Right lobe of liver (tissue), 6 donors: ENCODE data around the gene CDT1. TPM values are rescaled to one million over a fixed set of nuclear protein-coding genes. Genes with fewer than 3 reads are reported as not detected.

Experiments used
- ATAC-seq, 4 donors: fragments of 200-7000 bp; cut with Tn5 transposase; one replicate each; pipeline ENCODE4 v1.9.1; 2020; ENCODE audit warnings: mild to moderate bottlenecking in 4 of 4, moderate library complexity in 4 of 4
- DNase-seq, 3 donors: peaks; one replicate each; pipeline ENCODE4 v3.0.0-alpha.2; 2020
- H3K27ac ChIP-seq, 3 donors: fragments of 200-600 bp; one replicate each; pipeline ENCODE4 v1.8.0; 2022
- H3K27me3 ChIP-seq, 2 donors: fragments of 200-600 bp; one replicate each; pipeline ENCODE4 v1.8.0; 2022
- H3K36me3 ChIP-seq, 4 donors: fragments of 200-600 bp; sonication (generic) in 1 of 4; one replicate each; pipeline versions ENCODE4 v1.5.1 to v1.8.0; 2017 to 2022; ENCODE audit warnings: control low read depth in 1 of 4
- H3K4me1 ChIP-seq, 4 donors: fragments of 200-600 bp; sonication (generic) in 1 of 4; one replicate each; pipeline versions ENCODE4 v1.5.1 to v1.8.0; 2017 to 2022; ENCODE audit warnings: control low read depth in 1 of 4
- H3K4me3 ChIP-seq, 3 donors: fragments of 200-600 bp; one replicate each; pipeline ENCODE4 v1.8.0; 2022
- H3K9me3 ChIP-seq, 4 donors: fragments of 200-600 bp; sonication (generic) in 1 of 4; one replicate each; pipeline versions ENCODE4 v1.5.1 to v1.8.0; 2017 to 2022; ENCODE audit warnings: control low read depth in 1 of 4
- POLR2A ChIP-seq: fragments of 450-650 bp; IDR thresholded peaks from one replicate; pipeline ENCODE4 v1.6.1; 2017; ENCODE audit warnings: antibody characterized with exemption, mild to moderate bottlenecking
- WGBS: methylation state at CpG from one replicate; pipeline ENCODE4 v1.1.6; 2018; ENCODE audit warnings: low coverage, low lambda C conversion rate; ENCODE audit not compliant: insufficient coverage; ENCODE audit errors: missing lambda C conversion rate; 5-methylcytosine and 5-hydroxymethylcytosine counted together
- intact Hi-C, 2 donors: fragments of 100-400 bp; cut with DNase I; formaldehyde crosslinking; loops; one replicate each; pipeline versions ENCODE4 v1.11.2 to v1.14.1; 2022
- total RNA-seq, 6 experiments: library from RNA; depleted of rRNA in 2 of 6; stranded (reverse); fragments of >200 nt in 2 of 6; fragmentation: NEBNext Ultra II Directional in 3 of 6; extraction: Animal tissue kit (Norgen Biotek cat#: 25700) in 3 of 6; gene quantifications; one replicate each; pipeline versions ENCODE4 v1.1.0 to v1.2.4, GENCODE V29; 2016 to 2023
- TF ChIP-seq, protein P1 (sequence below), 4 donors: fragments of 200-600 bp in 3 of 4; fragments of 450-650 bp in 1 of 4; IDR thresholded peaks; one replicate each; pipeline versions ENCODE4 v1.5.1 to v1.8.0; 2016 to 2022; ENCODE audit warnings: antibody characterized with exemption in 4 of 4, mild to moderate bottlenecking in 2 of 4
- donor health status: DM: no; HTN: yes; CAD: no.
- donor health status: DM: no; HTN: no; CAD: no.
- donor health status: DM: no; HTN: no; CAD: no.
- donor health status: DM: no; HTN: yes; CAD: no.
- donor health status: DM: no; HTN: yes; CAD: no.

CDT1 gene
- total RNA-seq, 6 experiments from 2014 or later, result 0.22 to 9.6 (median 0.42) TPM

DNA sequence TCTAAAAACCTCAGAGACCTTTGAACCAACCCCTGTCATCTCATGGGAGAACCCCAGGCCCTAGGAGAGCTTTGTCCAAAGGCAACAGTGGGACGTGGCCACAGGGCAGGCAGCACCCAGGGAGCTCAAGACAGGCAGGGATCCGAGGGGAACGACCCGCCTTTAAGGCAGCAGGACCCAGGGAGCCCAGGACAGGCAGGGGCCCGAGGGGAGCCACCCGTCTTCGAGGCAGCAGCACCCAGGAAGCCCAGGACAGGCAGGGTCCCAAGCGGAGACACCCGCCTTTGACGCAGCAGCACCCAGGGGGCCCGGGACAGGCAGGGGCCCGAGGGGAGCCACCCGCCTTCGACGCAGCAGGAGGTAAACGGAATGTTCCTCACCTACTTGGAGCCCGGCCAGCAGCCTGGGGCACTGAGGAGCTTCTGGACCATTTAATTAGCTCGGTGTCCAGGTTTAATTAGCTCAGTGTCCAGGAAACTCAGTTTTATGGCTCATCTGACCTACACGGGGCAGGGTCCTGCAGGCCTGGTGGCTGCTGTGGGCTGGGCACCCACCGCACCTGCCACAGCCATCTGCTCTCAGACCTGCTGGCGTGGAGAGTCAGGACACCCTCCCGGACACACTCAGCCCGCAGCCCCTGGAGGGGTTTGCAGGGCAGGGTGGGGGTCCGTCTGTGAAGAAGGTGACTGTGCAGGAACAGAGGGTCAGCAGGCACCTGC, 43.0 kb upstream of the CDT1 start:
- Histone ChIP-seq H3K27ac (peak overlapping the region in 2 of 3 donors; percentile 79 to 91), H3K4me1 (peaks cover 0 to 44% (median 23%) of the 10 kb centered on the region in 4 donors), H3K4me3 (no peak overlapping the region), H3K9me3 (no peaks in the 10 kb centered on the region), H3K27me3 (no peaks in the 10 kb centered on the region), H3K36me3 (no peaks in the 10 kb centered on the region)
- WGBS, result 41% methylated on average over 4 of the region's 24 CpGs
- TF ChIP-seq, protein P1, sequence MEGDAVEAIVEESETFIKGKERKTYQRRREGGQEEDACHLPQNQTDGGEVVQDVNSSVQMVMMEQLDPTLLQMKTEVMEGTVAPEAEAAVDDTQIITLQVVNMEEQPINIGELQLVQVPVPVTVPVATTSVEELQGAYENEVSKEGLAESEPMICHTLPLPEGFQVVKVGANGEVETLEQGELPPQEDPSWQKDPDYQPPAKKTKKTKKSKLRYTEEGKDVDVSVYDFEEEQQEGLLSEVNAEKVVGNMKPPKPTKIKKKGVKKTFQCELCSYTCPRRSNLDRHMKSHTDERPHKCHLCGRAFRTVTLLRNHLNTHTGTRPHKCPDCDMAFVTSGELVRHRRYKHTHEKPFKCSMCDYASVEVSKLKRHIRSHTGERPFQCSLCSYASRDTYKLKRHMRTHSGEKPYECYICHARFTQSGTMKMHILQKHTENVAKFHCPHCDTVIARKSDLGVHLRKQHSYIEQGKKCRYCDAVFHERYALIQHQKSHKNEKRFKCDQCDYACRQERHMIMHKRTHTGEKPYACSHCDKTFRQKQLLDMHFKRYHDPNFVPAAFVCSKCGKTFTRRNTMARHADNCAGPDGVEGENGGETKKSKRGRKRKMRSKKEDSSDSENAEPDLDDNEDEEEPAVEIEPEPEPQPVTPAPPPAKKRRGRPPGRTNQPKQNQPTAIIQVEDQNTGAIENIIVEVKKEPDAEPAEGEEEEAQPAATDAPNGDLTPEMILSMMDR (IDR thresholded peaks at IDR 0.05), result no peak
- no peak for TF ChIP-seq POLR2A
- peak in 3 of 4 donors; percentile 1 to 6 (median 2) for ATAC-seq
- intact Hi-C loops, result no loop called here
- no peak for DNase-seq

DNA sequence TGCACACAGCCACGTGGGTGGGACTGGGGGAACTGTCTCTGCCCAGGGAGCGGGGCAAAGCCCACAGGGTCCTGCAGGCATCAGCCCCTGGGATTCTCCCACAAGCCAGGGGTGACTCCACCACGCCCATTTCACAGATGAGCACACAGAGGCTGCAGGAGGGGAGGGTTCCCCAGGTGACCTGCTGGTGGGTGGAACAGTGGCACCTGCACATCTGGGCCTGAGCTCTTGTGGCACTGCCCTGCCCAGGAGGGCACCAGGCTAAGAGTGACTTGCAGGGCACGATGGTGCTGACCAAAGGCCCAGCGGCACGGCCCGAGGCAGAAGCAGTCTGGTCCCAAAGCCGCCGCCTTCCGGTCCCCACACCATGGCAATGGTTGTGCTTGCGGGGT, 42.5 kb upstream of the CDT1 start:
- intact Hi-C loops, result no loop called here
- no peaks in the 10 kb centered on the region for H3K27me3 ChIP-seq
- ATAC-seq (no peak), DNase-seq (no peak)
- no peak for TF ChIP-seq POLR2A
- TF ChIP-seq, protein P1 (IDR thresholded peaks at IDR 0.05), result no peak
- no peaks in the 10 kb centered on the region for H3K36me3 ChIP-seq
- no peak overlapping the region for H3K4me3 ChIP-seq
- no peak overlapping the region for H3K27ac ChIP-seq
- peaks cover 0 to 44% (median 23%) of the 10 kb centered on the region in 4 donors for H3K4me1 ChIP-seq
- WGBS, result 20% methylated on average over 1 of the region's 11 CpGs
- H3K9me3 ChIP-seq, result no peaks in the 10 kb centered on the region

DNA sequence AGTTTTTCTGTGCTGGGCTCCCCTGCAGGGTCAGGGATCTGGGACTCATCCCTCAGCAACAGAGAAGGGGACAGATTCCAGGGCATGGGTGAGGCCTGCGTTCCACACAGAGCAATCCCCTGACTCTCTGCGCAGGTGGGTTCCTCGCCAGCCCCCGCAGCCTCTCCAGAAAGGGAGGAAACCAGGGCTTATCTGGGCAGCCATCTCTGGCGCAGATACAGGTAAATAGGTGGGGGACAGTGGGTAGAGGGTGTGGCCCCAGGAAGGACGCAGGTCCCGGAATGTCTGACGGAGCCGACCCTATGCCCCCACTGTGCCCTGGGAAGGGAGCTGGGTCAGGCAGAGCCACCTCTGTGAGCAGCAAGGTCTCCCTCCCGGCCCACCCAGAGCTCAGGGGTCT, 41.8 kb upstream of the CDT1 start:
- H3K4me3 ChIP-seq, result no peak overlapping the region
- no peak for DNase-seq
- no peak for ATAC-seq
- H3K4me1 ChIP-seq, result peaks cover 0 to 44% (median 23%) of the 10 kb centered on the region in 4 donors
- WGBS, result no CpG with 5 or more reads among the region's 10 CpGs
- TF ChIP-seq, protein P1 (IDR thresholded peaks at IDR 0.05), result no peak
- TF ChIP-seq POLR2A, result no peak
- H3K9me3 ChIP-seq, result no peaks in the 10 kb centered on the region
- intact Hi-C loops, result no loop called here
- no peaks in the 10 kb centered on the region for H3K27me3 ChIP-seq
- H3K27ac ChIP-seq, result no peak overlapping the region
- no peaks in the 10 kb centered on the region for H3K36me3 ChIP-seq

DNA sequence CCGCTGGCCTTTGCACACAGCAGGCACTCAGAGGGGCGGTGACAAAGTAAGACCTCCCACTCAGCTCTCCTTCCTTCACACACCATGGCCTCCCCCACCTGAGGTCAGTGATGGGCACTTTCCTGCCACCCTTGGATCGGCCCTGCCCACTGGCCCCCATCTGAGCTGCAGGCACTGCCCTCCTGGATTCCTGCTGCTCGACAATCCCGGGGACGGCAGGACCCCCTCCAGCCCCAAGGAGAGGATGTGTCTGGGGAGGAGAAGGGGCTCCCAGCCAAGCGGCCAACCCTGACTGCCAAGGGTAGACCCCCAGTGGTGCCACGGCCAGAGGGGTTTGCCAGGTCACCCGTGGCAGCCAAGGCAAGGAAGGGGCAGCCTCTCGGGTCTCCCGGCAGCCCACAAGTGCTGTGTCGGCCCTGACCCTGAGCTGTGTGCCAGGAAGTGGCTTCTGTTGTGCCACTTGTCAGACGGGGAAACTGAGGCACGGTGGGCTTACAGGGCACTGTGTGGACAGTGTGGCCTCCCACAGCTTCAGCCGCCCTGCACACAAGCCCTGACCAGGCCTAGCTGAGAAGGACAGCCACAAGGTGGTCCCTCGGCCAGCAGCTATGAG, 41.2 kb upstream of the CDT1 start:
- peaks cover 0 to 44% (median 23%) of the 10 kb centered on the region in 4 donors for H3K4me1 ChIP-seq
- WGBS, result no CpG with 5 or more reads among the region's 16 CpGs
- TF ChIP-seq, protein P1 (IDR thresholded peaks at IDR 0.05), result no peak
- no peak for TF ChIP-seq POLR2A

More for the DNA sequence above, 41.2 kb upstream of the CDT1 start:
- H3K27ac ChIP-seq, result peak overlapping the region in 1 of 3 donors; percentile 75
- no peaks in the 10 kb centered on the region for H3K9me3 ChIP-seq
- no peaks in the 10 kb centered on the region for H3K36me3 ChIP-seq
- no peak overlapping the region for H3K4me3 ChIP-seq
- no peaks in the 10 kb centered on the region for H3K27me3 ChIP-seq
- no peak for DNase-seq
- intact Hi-C loops, result no loop called here
- no peak for ATAC-seq
